HEK293T (cell line): ENCODE measurements around the gene B3GNT5.

Experiments used
- CTCF ChIA-PET: fragments of 350-600 bp; formaldehyde crosslinking; extraction: SDS; loops from one replicate; lab custom pipeline; 2021; ENCODE audit warnings: antibody characterized with exemption, inconsistent platforms; lab: Yijun Ruan, JAX
- POLR2A ChIA-PET: fragments of 350-600 bp; formaldehyde crosslinking; extraction: SDS; loops from one replicate; lab custom pipeline; 2020; ENCODE audit warnings: antibody characterized with exemption, inconsistent platforms; lab: Yijun Ruan, JAX
- DNase-seq: peaks from one replicate; pipeline ENCODE4 v3.0.0; 2012; ENCODE audit warnings: mixed read lengths; ENCODE audit errors: extremely low spot score
- ARNT ChIP-seq: fragments of 450-650 bp; IDR thresholded peaks from 2 replicates; pipeline ENCODE4 v1.6.1; 2017; ENCODE audit warnings: mild to moderate bottlenecking
- BHLHE40 ChIP-seq: fragments of 450-650 bp; IDR thresholded peaks from 2 replicates; pipeline ENCODE4 v1.6.1; 2016; ENCODE audit warnings: mild to moderate bottlenecking, moderate library complexity, borderline replicate concordance
- CTBP1 ChIP-seq: fragments of 450-650 bp; IDR thresholded peaks from 2 replicates; pipeline ENCODE4 v1.6.1; 2016; ENCODE audit warnings: borderline replicate concordance
- ELF4 ChIP-seq: fragments of 450-650 bp; IDR thresholded peaks from 2 replicates; pipeline ENCODE4 v1.6.1; 2017; ENCODE audit warnings: antibody characterized with exemption
- FOXA1 ChIP-seq: fragments of 450-650 bp; IDR thresholded peaks from 2 replicates; pipeline ENCODE4 v1.6.1; 2016; ENCODE audit warnings: mild to moderate bottlenecking
- FOXK2 ChIP-seq: fragments of 450-650 bp; IDR thresholded peaks from 2 replicates; pipeline ENCODE4 v1.6.1; 2016; ENCODE audit warnings: mild to moderate bottlenecking
- FOXM1 ChIP-seq: fragments of 450-650 bp; IDR thresholded peaks from 2 replicates; pipeline ENCODE4 v1.6.1; 2017; ENCODE audit warnings: mild to moderate bottlenecking, borderline replicate concordance
- HDGF ChIP-seq: fragments of 450-650 bp; IDR thresholded peaks from 2 replicates; pipeline ENCODE4 v1.6.1; 2017; ENCODE audit warnings: antibody characterized with exemption, borderline replicate concordance
- L3MBTL2 ChIP-seq: fragments of 450-650 bp; conservative IDR thresholded peaks from 2 replicates; pipeline ENCODE4 v1.6.1; 2016; ENCODE audit warnings: mild to moderate bottlenecking
- LEF1 ChIP-seq: fragments of 450-650 bp; IDR thresholded peaks from 2 replicates; pipeline ENCODE4 v1.6.1; 2017; ENCODE audit warnings: mild to moderate bottlenecking, borderline replicate concordance
- NFRKB ChIP-seq: fragments of 450-650 bp; IDR thresholded peaks from 2 replicates; pipeline ENCODE4 v1.6.1; 2016; ENCODE audit warnings: mild to moderate bottlenecking, moderate library complexity
- PKNOX1 ChIP-seq: fragments of 450-650 bp; IDR thresholded peaks from 2 replicates; pipeline ENCODE4 v1.6.1; 2016
- SP1 ChIP-seq: fragments of 450-650 bp; IDR thresholded peaks from 2 replicates; pipeline ENCODE4 v1.6.1; 2017
- SUZ12 ChIP-seq: fragments of 450-650 bp; IDR thresholded peaks from 2 replicates; pipeline ENCODE4 v1.6.1; 2016; ENCODE audit warnings: mild to moderate bottlenecking
- TARDBP ChIP-seq: fragments of 450-650 bp; IDR thresholded peaks from 2 replicates; pipeline ENCODE4 v1.6.1; 2016
- ZNF384 ChIP-seq: fragments of 450-650 bp; IDR thresholded peaks from 2 replicates; pipeline ENCODE4 v1.6.1; 2016

The B3GNT5 gene

GRCh38 chr3:183290216-183290615 is 37.2 kb downstream of the B3GNT5 start:
- CTCF ChIA-PET, result no interaction called here
- no peak for DNase-seq
- POLR2A ChIA-PET, result no interaction called here
- no peak for TF ChIP-seq FOXK2
- no peak for TF ChIP-seq ELF4

- DNase-seq, result no peak
- POLR2A ChIA-PET, result no interaction called here
- CTCF ChIA-PET, result no interaction called here
- no peak for TF ChIP-seq SUZ12
- no peak for TF ChIP-seq CTBP1
- no peak for TF ChIP-seq HDGF
- no peak for TF ChIP-seq BHLHE40
- TF ChIP-seq FOXK2, result no peak
- TF ChIP-seq FOXA1, result no peak
- no peak for TF ChIP-seq ZNF384
- no peak for TF ChIP-seq LEF1
- no peak for TF ChIP-seq PKNOX1
- TF ChIP-seq L3MBTL2, result no peak
- no peak for TF ChIP-seq ELF4
Measured at GRCh38 chr3:183291497-183292031, 38.5 kb downstream of the B3GNT5 start.

GRCh38 chr3:183293966-183294365 is 40.9 kb downstream of the B3GNT5 start:
- ChIA-PET CTCF (no interaction called here), POLR2A (no interaction called here)
- DNase-seq, result no peak
- TF ChIP-seq BHLHE40 (no peak), ELF4 (no peak), L3MBTL2 (no peak), SP1 (no peak), NFRKB (no peak), PKNOX1 (no peak), FOXM1 (no peak), FOXA1 (no peak), TARDBP (no peak), ARNT (no peak), SUZ12 (no peak), ZNF384 (no peak), HDGF (no peak), LEF1 (no peak), FOXK2 (no peak), CTBP1 (no peak)

GRCh38 chr3:183295211-183295610 is 42.2 kb downstream of the B3GNT5 start:
- TF ChIP-seq FOXK2 (no peak), FOXM1 (no peak), PKNOX1 (no peak), SUZ12 (no peak), ZNF384 (no peak), BHLHE40 (no peak), SP1 (no peak), LEF1 (no peak), TARDBP (no peak), NFRKB (no peak), L3MBTL2 (no peak)
- DNase-seq, result no peak
- ChIA-PET CTCF (no interaction called here), POLR2A (no interaction called here)

GRCh38 chr3:183296944-183297343 is 43.9 kb downstream of the B3GNT5 start:
- no peak for DNase-seq
- POLR2A ChIA-PET, result no interaction called here
- CTCF ChIA-PET, result no interaction called here
- no peak for TF ChIP-seq BHLHE40
- no peak for TF ChIP-seq FOXM1
- no peak for TF ChIP-seq FOXA1
- no peak for TF ChIP-seq PKNOX1
- TF ChIP-seq ARNT, result no peak
- TF ChIP-seq FOXK2, result no peak
- no peak for TF ChIP-seq ZNF384
- TF ChIP-seq HDGF, result no peak
- no peak for TF ChIP-seq TARDBP
- no peak for TF ChIP-seq L3MBTL2
- TF ChIP-seq LEF1, result no peak
- no peak for TF ChIP-seq SP1

- ChIA-PET POLR2A (no interaction called here), CTCF (no interaction called here)
- peak; percentile 36 for DNase-seq
- no peak for TF ChIP-seq ARNT
- no peak for TF ChIP-seq HDGF
- TF ChIP-seq L3MBTL2, result no peak
- no peak for TF ChIP-seq LEF1
- TF ChIP-seq FOXK2, result no peak
- TF ChIP-seq ELF4, result no peak
- no peak for TF ChIP-seq TARDBP
- no peak for TF ChIP-seq CTBP1
- TF ChIP-seq SP1, result no peak
- no peak for TF ChIP-seq BHLHE40
- no peak for TF ChIP-seq FOXA1
- no peak for TF ChIP-seq ZNF384
Measured at GRCh38 chr3:183298701-183299153, 45.7 kb downstream of the B3GNT5 start.

- ChIA-PET POLR2A (no interaction called here), CTCF (no interaction called here)
- no peak for DNase-seq
- TF ChIP-seq SP1 (no peak), CTBP1 (no peak), PKNOX1 (no peak), SUZ12 (no peak), LEF1 (no peak), TARDBP (no peak), HDGF (no peak)
Measured at GRCh38 chr3:183299976-183300375, 46.9 kb downstream of the B3GNT5 start.
